HEK293 (cell line): ENCODE data around the gene SIDT2.

Source experiments
- CTCF ChIA-PET: fragments of 350-600 bp; formaldehyde crosslinking; extraction: SDS; loops from one replicate; lab custom pipeline; 2021; ENCODE audit warnings: antibody characterized with exemption; lab: Yijun Ruan, JAX
- POLR2A ChIA-PET: fragments of 300-600 bp; formaldehyde crosslinking; extraction: SDS; loops from one replicate; lab custom pipeline; 2020; ENCODE audit warnings: antibody characterized with exemption, inconsistent platforms; lab: Yijun Ruan, JAX
- H3K27ac ChIP-seq: fragments of 200-500 bp; sonication (Bioruptor generic); 2 replicates; pipeline ENCODE4 v1.5.1; 2014; ENCODE audit warnings: low read depth, low read length, control low read depth, inconsistent platforms; ENCODE audit errors: extremely low read depth
- H3K36me3 ChIP-seq, 2 experiments: fragments of 200-500 bp in 1 of 2; sonication (Bioruptor generic) in 1 of 2; 1 replicate in 1 of 2; 2 replicates in 1 of 2; pipeline ENCODE4 v1.5.1; 2014 to 2017; ENCODE audit warnings: inconsistent platforms in 2 of 2, low read length in 2 of 2; ENCODE audit not compliant: control insufficient read depth in 2 of 2, insufficient read depth in 1 of 2
- H3K4me1 ChIP-seq: fragments of 200-500 bp; sonication (Bioruptor generic); 2 replicates; pipeline ENCODE4 v1.5.1; 2014; ENCODE audit warnings: mild to moderate bottlenecking, low read length, inconsistent platforms; ENCODE audit not compliant: control insufficient read depth, insufficient read depth
- H3K4me3 ChIP-seq: 2 replicates; pipeline ENCODE4 v1.5.1; 2011; ENCODE audit warnings: low read depth, mild to moderate bottlenecking, control low read depth, low read length, moderate library complexity
- H3K9me3 ChIP-seq: fragments of 200-500 bp; sonication (Bioruptor generic); 2 replicates; pipeline ENCODE4 v1.5.1; 2014; ENCODE audit warnings: low read depth, low read length, inconsistent platforms; ENCODE audit not compliant: control insufficient read depth, insufficient read depth
- EGR2 ChIP-seq: fragments of 450-650 bp; formaldehyde crosslinking; IDR thresholded peaks from 2 replicates; pipeline ENCODE4 v1.5.1; 2016; ENCODE audit warnings: low read depth, missing biosample characterization, missing genetic modification characterization
- HOXC10 ChIP-seq: sonication (generic); formaldehyde crosslinking; IDR thresholded peaks from 2 replicates; pipeline ENCODE4 v1.8.1; 2023; ENCODE audit warnings: mild to moderate bottlenecking, missing genetic modification reagents
- REPIN1 ChIP-seq: fragments of 450-650 bp; formaldehyde crosslinking; IDR thresholded peaks from 2 replicates; pipeline ENCODE4 v1.5.1; 2017; ENCODE audit warnings: missing biosample characterization, missing genetic modification characterization, low read depth
- SETDB1 ChIP-seq: IDR thresholded peaks from one replicate; pipeline ENCODE4 v1.6.1; 2017; ENCODE audit warnings: mild to moderate bottlenecking, low read length, moderate library complexity, mixed read lengths; ENCODE audit not compliant: insufficient read length
- TRIM28 ChIP-seq: IDR thresholded peaks from 2 replicates; pipeline ENCODE4 v1.6.1; 2011; ENCODE audit warnings: low read length, control low read depth, borderline replicate concordance
- ZNF140 ChIP-seq: fragments of 450-650 bp; formaldehyde crosslinking; IDR thresholded peaks from 2 replicates; pipeline ENCODE4 v1.5.1; 2016; ENCODE audit warnings: missing biosample characterization, missing genetic modification characterization
- ZNF155 ChIP-seq: fragments of 450-650 bp; formaldehyde crosslinking; IDR thresholded peaks from 2 replicates; pipeline ENCODE4 v1.5.1; 2016; ENCODE audit warnings: missing biosample characterization, missing genetic modification characterization
- ZNF2 ChIP-seq: fragments of 450-650 bp; formaldehyde crosslinking; IDR thresholded peaks from 2 replicates; pipeline ENCODE4 v1.5.1; 2016; ENCODE audit warnings: missing biosample characterization, missing genetic modification characterization
- ZNF221 ChIP-seq: fragments of 450-650 bp; formaldehyde crosslinking; IDR thresholded peaks from 2 replicates; pipeline ENCODE4 v1.5.1; 2017; ENCODE audit warnings: missing biosample characterization, missing genetic modification characterization, borderline replicate concordance
- ZNF239 ChIP-seq: fragments of 450-650 bp; formaldehyde crosslinking; IDR thresholded peaks from 2 replicates; pipeline ENCODE4 v1.5.1; 2016; ENCODE audit warnings: missing biosample characterization, missing genetic modification characterization
- ZNF274 ChIP-seq, 2 experiments: fragments of 200-500 bp in 1 of 2; fragments of 450-650 bp in 1 of 2; sonication (Bioruptor generic) in 1 of 2; formaldehyde crosslinking in 1 of 2; IDR thresholded peaks; 2 replicates each; pipeline versions ENCODE4 v1.5.1 to v1.6.1; 2014 to 2016; ENCODE audit warnings: borderline replicate concordance in 1 of 2, inconsistent platforms in 1 of 2, low read length in 1 of 2, missing biosample characterization in 1 of 2, missing genetic modification characterization in 1 of 2
- ZNF292 ChIP-seq: fragments of 450-650 bp; formaldehyde crosslinking; IDR thresholded peaks from 2 replicates; pipeline ENCODE4 v1.5.1; 2016; ENCODE audit warnings: low read depth, missing biosample characterization, missing genetic modification characterization, borderline replicate concordance
- ZNF366 ChIP-seq: fragments of 450-650 bp; formaldehyde crosslinking; conservative IDR thresholded peaks from 2 replicates; pipeline ENCODE4 v1.5.1; 2016; ENCODE audit warnings: missing biosample characterization, missing genetic modification characterization
- ZNF426 ChIP-seq: fragments of 450-650 bp; formaldehyde crosslinking; IDR thresholded peaks from 2 replicates; pipeline ENCODE4 v1.5.1; 2017; ENCODE audit warnings: missing biosample characterization, missing genetic modification characterization, mild to moderate bottlenecking, inconsistent platforms, moderate library complexity
- ZNF48 ChIP-seq: fragments of 450-650 bp; formaldehyde crosslinking; IDR thresholded peaks from 2 replicates; pipeline ENCODE4 v1.5.1; 2016; ENCODE audit warnings: missing biosample characterization, missing genetic modification characterization
- ZNF501 ChIP-seq: fragments of 450-650 bp; formaldehyde crosslinking; IDR thresholded peaks from 2 replicates; pipeline ENCODE4 v1.5.1; 2016; ENCODE audit warnings: missing biosample characterization, missing genetic modification characterization
- ZNF561 ChIP-seq: fragments of 450-650 bp; IDR thresholded peaks from 2 replicates; pipeline ENCODE4 v1.5.1; 2018; ENCODE audit warnings: missing biosample characterization, missing genetic modification characterization, borderline replicate concordance
- ZNF585B ChIP-seq: fragments of 450-650 bp; formaldehyde crosslinking; IDR thresholded peaks from 2 replicates; pipeline ENCODE4 v1.5.1; 2016; ENCODE audit warnings: missing biosample characterization, missing genetic modification characterization
- ZNF660 ChIP-seq: fragments of 450-650 bp; IDR thresholded peaks from 2 replicates; pipeline ENCODE4 v1.5.1; 2018; ENCODE audit warnings: missing biosample characterization, mild to moderate bottlenecking, missing genetic modification characterization
- ZNF677 ChIP-seq: fragments of 450-650 bp; IDR thresholded peaks from 2 replicates; pipeline ENCODE4 v1.5.0; 2018; ENCODE audit warnings: missing biosample characterization, mild to moderate bottlenecking, missing genetic modification characterization, moderate library complexity
- ZNF785 ChIP-seq: fragments of 450-650 bp; formaldehyde crosslinking; IDR thresholded peaks from 2 replicates; pipeline ENCODE4 v1.5.1; 2016; ENCODE audit warnings: missing biosample characterization, missing genetic modification characterization
- ZNF837 ChIP-seq: fragments of 450-650 bp; formaldehyde crosslinking; IDR thresholded peaks from 2 replicates; pipeline ENCODE4 v1.5.1; 2016; ENCODE audit warnings: missing biosample characterization, missing genetic modification characterization
- TF ChIP-seq, protein P1 (sequence below): fragments of 450-650 bp; IDR thresholded peaks from 2 replicates; pipeline ENCODE4 v1.5.1; 2018; ENCODE audit warnings: missing biosample characterization, mild to moderate bottlenecking, missing genetic modification characterization
- TF ChIP-seq, protein P2 (sequence below): IDR thresholded peaks from 2 replicates; pipeline ENCODE4 v1.6.1; 2011; ENCODE audit warnings: mild to moderate bottlenecking, low read depth, low read length, borderline replicate concordance
- TF ChIP-seq, protein P3 (sequence below): fragments of 450-650 bp; IDR thresholded peaks from 2 replicates; pipeline ENCODE4 v1.5.1; 2018; ENCODE audit warnings: missing biosample characterization, missing genetic modification characterization
- TF ChIP-seq, protein P4 (sequence below): fragments of 450-650 bp; formaldehyde crosslinking; IDR thresholded peaks from 2 replicates; pipeline ENCODE4 v1.5.1; 2017; ENCODE audit warnings: missing biosample characterization, missing genetic modification characterization

SIDT2 gene

DNA sequence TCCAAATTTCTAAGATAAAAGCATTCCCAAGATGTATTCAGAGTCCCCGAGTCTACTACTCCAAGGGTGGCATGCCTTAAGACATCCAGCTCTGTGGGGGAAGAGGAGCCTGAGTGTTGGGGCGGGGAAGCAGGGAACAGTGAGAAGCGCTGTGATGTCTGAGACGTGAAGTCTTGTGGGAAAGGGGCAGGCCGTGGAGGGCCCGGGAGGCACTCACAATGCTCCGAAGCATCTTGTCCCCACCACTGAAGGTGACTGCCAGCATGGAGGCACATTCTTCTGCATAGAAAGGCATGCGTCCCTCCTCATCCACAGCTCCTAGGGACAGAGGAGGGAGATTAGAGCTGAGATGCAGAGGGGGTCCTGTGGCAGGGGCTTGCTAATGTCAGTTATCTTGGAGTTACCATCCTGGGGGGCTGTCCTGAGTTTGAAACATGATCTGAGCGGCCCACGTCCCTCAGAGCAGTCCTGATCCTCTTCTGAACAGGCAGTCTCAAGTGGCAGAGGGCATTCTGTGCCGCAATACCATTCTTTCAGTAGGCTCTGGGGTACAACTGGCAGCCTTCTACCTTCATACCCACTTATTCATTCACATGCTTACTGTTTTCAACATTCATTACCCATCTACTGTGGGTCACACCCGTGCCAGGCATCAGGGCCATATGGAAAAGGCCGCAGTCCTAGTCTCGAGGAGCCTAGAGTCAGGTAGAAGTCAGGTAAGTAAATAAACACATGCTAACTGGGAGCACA lies 44.6 kb downstream of the SIDT2 start:
- Histone ChIP-seq H3K4me1 (peaks cover 3% of the 10 kb centered on the region; the same call in 1 of the 2 replicates), H3K36me3 (peaks cover 0 to 87% of the 10 kb centered on the region in 2 experiments; a peak in 1 of 3 replicates), H3K27ac (no peak overlapping the region), H3K4me3 (no peak overlapping the region), H3K9me3 (no peaks in the 10 kb centered on the region)
- TF ChIP-seq, protein P1, sequence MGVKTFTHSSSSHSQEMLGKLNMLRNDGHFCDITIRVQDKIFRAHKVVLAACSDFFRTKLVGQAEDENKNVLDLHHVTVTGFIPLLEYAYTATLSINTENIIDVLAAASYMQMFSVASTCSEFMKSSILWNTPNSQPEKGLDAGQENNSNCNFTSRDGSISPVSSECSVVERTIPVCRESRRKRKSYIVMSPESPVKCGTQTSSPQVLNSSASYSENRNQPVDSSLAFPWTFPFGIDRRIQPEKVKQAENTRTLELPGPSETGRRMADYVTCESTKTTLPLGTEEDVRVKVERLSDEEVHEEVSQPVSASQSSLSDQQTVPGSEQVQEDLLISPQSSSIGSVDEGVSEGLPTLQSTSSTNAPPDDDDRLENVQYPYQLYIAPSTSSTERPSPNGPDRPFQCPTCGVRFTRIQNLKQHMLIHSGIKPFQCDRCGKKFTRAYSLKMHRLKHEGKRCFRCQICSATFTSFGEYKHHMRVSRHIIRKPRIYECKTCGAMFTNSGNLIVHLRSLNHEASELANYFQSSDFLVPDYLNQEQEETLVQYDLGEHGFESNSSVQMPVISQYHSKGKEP, result no peak
- TF ChIP-seq ZNF274 (IDR thresholded peaks at IDR 0.05; ENCODE audit: low read length) (no peak), ZNF274 (tag by site-specific recombination; IDR thresholded peaks at IDR 0.05; ENCODE audit: borderline replicate concordance) (no peak), ZNF585B (no peak), HOXC10 (CRISPR knock-in tag) (no peak), ZNF239 (tag by site-specific recombination) (no peak), SETDB1 (no peak), ZNF561 (tag by site-specific recombination) (no peak), ZNF785 (tag by site-specific recombination) (no peak), ZNF221 (tag by site-specific recombination) (no peak), ZNF292 (tag by site-specific recombination) (no peak), ZNF677 (tag by site-specific recombination) (no peak)
- TF ChIP-seq, protein P2, sequence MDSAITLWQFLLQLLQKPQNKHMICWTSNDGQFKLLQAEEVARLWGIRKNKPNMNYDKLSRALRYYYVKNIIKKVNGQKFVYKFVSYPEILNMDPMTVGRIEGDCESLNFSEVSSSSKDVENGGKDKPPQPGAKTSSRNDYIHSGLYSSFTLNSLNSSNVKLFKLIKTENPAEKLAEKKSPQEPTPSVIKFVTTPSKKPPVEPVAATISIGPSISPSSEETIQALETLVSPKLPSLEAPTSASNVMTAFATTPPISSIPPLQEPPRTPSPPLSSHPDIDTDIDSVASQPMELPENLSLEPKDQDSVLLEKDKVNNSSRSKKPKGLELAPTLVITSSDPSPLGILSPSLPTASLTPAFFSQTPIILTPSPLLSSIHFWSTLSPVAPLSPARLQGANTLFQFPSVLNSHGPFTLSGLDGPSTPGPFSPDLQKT, result no peak
- ChIA-PET CTCF (interaction anchor here (0.7 to 4.0 kb wide), 6 partner anchors 8 to 480 kb away, joined by 3 to 39 read pairs (median 10); partner anchors contain the start of genes APOA5 and PCSK7), POLR2A (interaction anchor here (1.5 to 1.7 kb wide), 2 partner anchors 9 to 45 kb away, joined by 9 to 11 read pairs; partner anchors contain the start of genes PCSK7, RNF214 and SIDT2)

DNA sequence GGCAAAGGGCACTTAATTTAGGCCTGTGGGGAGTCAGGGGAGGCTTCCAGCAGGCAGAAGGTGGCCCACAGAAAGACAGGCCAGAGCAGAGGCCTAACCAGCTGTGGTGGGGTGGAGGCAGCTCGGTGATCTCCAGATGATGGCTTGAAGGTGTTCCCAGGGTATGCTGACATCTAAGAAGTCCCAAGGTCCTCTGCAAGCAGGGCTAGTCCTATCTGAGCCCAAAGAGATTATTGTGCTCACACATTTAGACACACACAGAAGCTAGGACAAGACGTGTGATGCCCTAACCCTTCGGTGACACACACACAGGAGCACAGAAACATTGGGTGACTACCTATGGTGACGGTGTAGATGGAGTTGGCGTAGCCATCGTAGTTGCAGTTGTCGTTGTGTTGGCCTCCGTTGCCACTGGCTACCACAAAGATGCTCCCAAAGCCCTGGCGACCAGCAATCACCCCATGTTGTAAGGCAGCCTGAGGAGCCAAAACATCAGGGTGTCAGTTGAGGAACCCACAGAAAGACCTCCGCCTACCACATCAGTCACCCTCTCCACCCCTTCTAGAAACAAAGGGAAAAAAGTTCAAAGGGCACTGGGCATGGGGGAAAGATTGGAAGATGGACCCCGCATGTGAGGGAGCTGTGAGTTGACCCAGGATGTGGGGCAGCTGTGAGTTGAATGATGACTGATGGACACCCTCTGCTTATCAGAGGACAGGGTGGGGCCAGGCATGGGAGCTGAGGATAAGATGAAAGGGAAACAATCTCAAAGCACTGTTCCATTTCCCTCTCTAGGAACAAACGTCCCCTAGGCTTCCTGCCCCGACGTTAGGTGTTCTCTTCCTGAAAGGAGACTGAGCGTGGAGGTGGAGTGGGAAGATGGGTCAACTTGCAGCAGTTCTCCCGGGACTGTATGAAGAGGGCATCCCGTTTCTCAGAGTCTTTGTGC lies 45.5 kb downstream of the SIDT2 start:
- no peaks in the 10 kb centered on the region for H3K9me3 ChIP-seq
- H3K4me3 ChIP-seq, result no peak overlapping the region
- peaks cover 3% of the 10 kb centered on the region; the same call in 1 of the 2 replicates for H3K4me1 ChIP-seq
- H3K27ac ChIP-seq, result no peak overlapping the region
- TF ChIP-seq ZNF837 (tag by site-specific recombination) (no peak), ZNF140 (tag by site-specific recombination) (no peak), ZNF426 (no peak), TRIM28 (no peak), EGR2 (tag by site-specific recombination) (no peak), ZNF48 (tag by site-specific recombination) (no peak), ZNF2 (tag by site-specific recombination) (no peak), ZNF660 (tag by site-specific recombination) (no peak), ZNF239 (tag by site-specific recombination) (no peak), ZNF501 (tag by site-specific recombination) (no peak), ZNF155 (tag by site-specific recombination) (no peak), REPIN1 (tag by site-specific recombination) (no peak), ZNF785 (tag by site-specific recombination) (no peak), ZNF677 (tag by site-specific recombination) (no peak), ZNF366 (tag by site-specific recombination) (no peak)
- TF ChIP-seq, protein P3, sequence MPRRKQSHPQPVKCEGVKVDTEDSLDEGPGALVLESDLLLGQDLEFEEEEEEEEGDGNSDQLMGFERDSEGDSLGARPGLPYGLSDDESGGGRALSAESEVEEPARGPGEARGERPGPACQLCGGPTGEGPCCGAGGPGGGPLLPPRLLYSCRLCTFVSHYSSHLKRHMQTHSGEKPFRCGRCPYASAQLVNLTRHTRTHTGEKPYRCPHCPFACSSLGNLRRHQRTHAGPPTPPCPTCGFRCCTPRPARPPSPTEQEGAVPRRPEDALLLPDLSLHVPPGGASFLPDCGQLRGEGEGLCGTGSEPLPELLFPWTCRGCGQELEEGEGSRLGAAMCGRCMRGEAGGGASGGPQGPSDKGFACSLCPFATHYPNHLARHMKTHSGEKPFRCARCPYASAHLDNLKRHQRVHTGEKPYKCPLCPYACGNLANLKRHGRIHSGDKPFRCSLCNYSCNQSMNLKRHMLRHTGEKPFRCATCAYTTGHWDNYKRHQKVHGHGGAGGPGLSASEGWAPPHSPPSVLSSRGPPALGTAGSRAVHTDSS (tag by site-specific recombination), result no peak
- TF ChIP-seq, protein P4, sequence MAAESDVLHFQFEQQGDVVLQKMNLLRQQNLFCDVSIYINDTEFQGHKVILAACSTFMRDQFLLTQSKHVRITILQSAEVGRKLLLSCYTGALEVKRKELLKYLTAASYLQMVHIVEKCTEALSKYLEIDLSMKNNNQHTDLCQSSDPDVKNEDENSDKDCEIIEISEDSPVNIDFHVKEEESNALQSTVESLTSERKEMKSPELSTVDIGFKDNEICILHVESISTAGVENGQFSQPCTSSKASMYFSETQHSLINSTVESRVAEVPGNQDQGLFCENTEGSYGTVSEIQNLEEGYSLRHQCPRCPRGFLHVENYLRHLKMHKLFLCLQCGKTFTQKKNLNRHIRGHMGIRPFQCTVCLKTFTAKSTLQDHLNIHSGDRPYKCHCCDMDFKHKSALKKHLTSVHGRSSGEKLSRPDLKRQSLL, result no peak
- POLR2A ChIA-PET, result no interaction called here
- CTCF ChIA-PET, result interaction anchor here (0.6 to 8.1 kb wide), 8 partner anchors 20 to 491 kb away, joined by 3 to 71 read pairs (median 4); partner anchors contain the start of genes BACE1 and SIDT2
- H3K36me3 ChIP-seq, result peaks cover 0 to 86% of the 10 kb centered on the region in 2 experiments; a peak in 1 of 3 replicates
